Left ventricle myocardium superior (tissue), 1 donor: ENCODE results near the gene DOLPP1. TPM values are rescaled to one million over a fixed set of nuclear protein-coding genes. Genes with fewer than 3 reads are reported as not detected.
"Not testable (repeated sequence)": the region's sequence is repeated elsewhere in the genome, so short reads cannot be mapped to it uniquely, and the experiment has no call there.

Experiments
- ATAC-seq: fragments of 200-7000 bp; cut with Tn5 transposase; one replicate; pipeline ENCODE4 v1.9.1; 2020; ENCODE audit warnings: mild to moderate bottlenecking, moderate library complexity
- DNase-seq: peaks from one replicate; pipeline ENCODE4 v3.0.0-alpha.2; 2020
- intact Hi-C: fragments of 100-400 bp; cut with micrococcal nuclease; formaldehyde crosslinking; loops from one replicate; pipeline ENCODE4 v1.11.0; 2022
- total RNA-seq: library from RNA; stranded (reverse); fragmentation: NEBNext Ultra II Directional; extraction: Animal tissue kit (Norgen Biotek cat#: 25700); gene quantifications from one replicate; pipeline ENCODE4 v1.2.1, GENCODE V29; 2021
- donor health status: DM: no; HTN: yes; CAD: no; lungs with severe emphysema.

Gene DOLPP1
- total RNA-seq, 1 donor from 2014 or later, result 5.2 TPM

GRCh38 chr9:129108083-129108804, 27.3 kb downstream of the DOLPP1 start:
- intact Hi-C loops, result no loop called here
- ATAC-seq (no peak), DNase-seq (no peak)

- intact Hi-C loops, result no loop called here
- DNase-seq (no peak), ATAC-seq (no peak)
Observed at GRCh38 chr9:129108805-129109536, 28.1 kb downstream of the DOLPP1 start.

- intact Hi-C loops, result no loop called here
- DNase-seq, result peak; percentile 47
- ATAC-seq, result peak; percentile 0
Observed at GRCh38 chr9:129109537-129109903, 28.6 kb downstream of the DOLPP1 start.

- DNase-seq, result peak; percentile 39
- peak; percentile 33 for ATAC-seq
- intact Hi-C loops, result no loop called here
Observed at GRCh38 chr9:129109952-129110739, 29.2 kb downstream of the DOLPP1 start.

- DNase-seq, result peak; percentile 98
- peak; percentile 91 for ATAC-seq
- intact Hi-C loops, result no loop called here
Observed at GRCh38 chr9:129110740-129111527, 30.0 kb downstream of the DOLPP1 start, which contains the start of the genes CRAT and PTPA. TSS of gene CRAT (minus strand) at chr9:129110793. CDS start at chr9:129110509, 284 bp downstream. TSS of gene PTPA (plus strand) at chr9:129111415. CDS start at chr9:129111601, 186 bp downstream.

GRCh38 chr9:129111528-129112151, 30.7 kb downstream of the DOLPP1 start:
- ATAC-seq (peak; percentile 8), DNase-seq (peak; percentile 53)
- intact Hi-C loops, result no loop called here

GRCh38 chr9:129112526-129112925, 31.6 kb downstream of the DOLPP1 start:
- intact Hi-C loops, ATAC-seq, DNase-seq: not testable (repeated sequence)

GRCh38 chr9:129113645-129114304, 32.9 kb downstream of the DOLPP1 start:
- DNase-seq (no peak), ATAC-seq (no peak)
- intact Hi-C loops, result no loop called here

GRCh38 chr9:129118799-129119198, 37.9 kb downstream of the DOLPP1 start:
- DNase-seq (no peak), ATAC-seq (no peak)
- intact Hi-C loops, result no loop called here

- ATAC-seq (no peak), DNase-seq (no peak)
- intact Hi-C loops, result no loop called here
Observed at GRCh38 chr9:129121483-129121882, 40.6 kb downstream of the DOLPP1 start.

- ATAC-seq (no peak), DNase-seq (no peak)
- intact Hi-C loops, result no loop called here
Observed at GRCh38 chr9:129122133-129122532, 41.2 kb downstream of the DOLPP1 start.

- intact Hi-C loops, ATAC-seq: not testable (repeated sequence)
Observed at GRCh38 chr9:129122976-129123375, 42.1 kb downstream of the DOLPP1 start.

GRCh38 chr9:129124506-129125069, 43.7 kb downstream of the DOLPP1 start:
- intact Hi-C loops, result no loop called here
- no peak for ATAC-seq
- no peak for DNase-seq

More at GRCh38 chr9:129122976-129123375, 42.1 kb downstream of the DOLPP1 start:
- DNase-seq, result not testable (repeated sequence)

GRCh38 chr9:129125478-129125877, 44.6 kb downstream of the DOLPP1 start:
- intact Hi-C loops, result no loop called here
- ATAC-seq (no peak), DNase-seq (no peak)

- no peak for ATAC-seq
- DNase-seq, result no peak
- intact Hi-C loops, result no loop called here
Observed at GRCh38 chr9:129126749-129127618, 46.1 kb downstream of the DOLPP1 start.

- intact Hi-C loops, result no loop called here
- ATAC-seq (no peak), DNase-seq (no peak)
Observed at GRCh38 chr9:129128689-129129088, 47.8 kb downstream of the DOLPP1 start.

- DNase-seq, ATAC-seq, intact Hi-C loops: not testable (repeated sequence)
Observed at GRCh38 chr9:129130271-129130670, 49.4 kb downstream of the DOLPP1 start.
